ENCODE data around the gene KHDRBS1. TPM values are rescaled to one million over a fixed set of nuclear protein-coding genes. Genes with fewer than 3 reads are reported as not detected.

The KHDRBS1 gene
- total RNA-seq, 1 experiment from 2014 or later, result 86.7 TPM

- BruUV-seq (replicated peaks), result no TSS peak
- Histone ChIP-seq H3K36me3 (ENCODE audit: low read depth, low read length) (no peaks in the 10 kb centered on the region), H3K4me2 (ENCODE audit: low read length) (no peak overlapping the region), H3K9me2 (replicated peaks; ENCODE audit: low read length) (no peaks in the 10 kb centered on the region), H3K9ac (ENCODE audit: low read length) (no peak overlapping the region), H3K9me3 (ENCODE audit: low read length) (no peaks in the 10 kb centered on the region), H3K79me2 (ENCODE audit: low read length) (no peaks in the 10 kb centered on the region), H3K27me3 (ENCODE audit: low read length) (no peaks in the 10 kb centered on the region), H3K27ac (ENCODE audit: low read length) (no peak overlapping the region), H4K20me1 (ENCODE audit: low read length) (no peaks in the 10 kb centered on the region), H3K4me3 (ENCODE audit: low read length) (no peak overlapping the region), H2AFZ (ENCODE audit: low read length) (no peak overlapping the region), H3K4me1 (ENCODE audit: insufficient read depth, low read length) (peaks cover 6% of the 10 kb centered on the region), H3F3A (ENCODE audit: low read length, unreplicated experiment) (no peaks in the 10 kb centered on the region)
- ChIA-PET CTCF (no interaction called here), POLR2A (ENCODE audit: unreplicated experiment) (interaction anchor here (0.7 kb wide), 1 partner anchor 42 kb away, joined by 6 read pairs; no protein-coding TSS in a partner anchor)
- ATAC-seq (no peak), DNase-seq (no peak)
- intact Hi-C loops (cut with micrococcal nuclease), result no loop called here
- no peak for TF ChIP-seq EZH2 (IDR thresholded peaks at IDR 0.05; ENCODE audit: low read length, unreplicated experiment)
- no peak for TF ChIP-seq EZH2phosphoT487 (IDR thresholded peaks at IDR 0.05; ENCODE audit: borderline replicate concordance, low read length)
- TF ChIP-seq CTCF (conservative IDR thresholded peaks at IDR 0.05; ENCODE audit: low read depth, low read length), result no peak
Measured at GRCh38 chr1:31985430-31985829, 28.2 kb upstream of the KHDRBS1 start.

- Histone ChIP-seq H3K4me2 (ENCODE audit: low read length) (no peak overlapping the region), H3K4me1 (ENCODE audit: insufficient read depth, low read length) (no peaks in the 10 kb centered on the region), H4K20me1 (ENCODE audit: low read length) (no peaks in the 10 kb centered on the region), H3K79me2 (ENCODE audit: low read length) (no peaks in the 10 kb centered on the region), H3F3A (ENCODE audit: low read length, unreplicated experiment) (no peaks in the 10 kb centered on the region), H3K9me2 (replicated peaks; ENCODE audit: low read length) (no peaks in the 10 kb centered on the region), H3K4me3 (ENCODE audit: low read length) (no peak overlapping the region), H3K27me3 (ENCODE audit: low read length) (no peaks in the 10 kb centered on the region), H3K27ac (ENCODE audit: low read length) (no peak overlapping the region), H3K36me3 (ENCODE audit: low read depth, low read length) (no peaks in the 10 kb centered on the region), H3K9me3 (ENCODE audit: low read length) (no peaks in the 10 kb centered on the region), H3K9ac (ENCODE audit: low read length) (no peak overlapping the region), H2AFZ (ENCODE audit: low read length) (no peak overlapping the region)
- DNase-seq (no peak), ATAC-seq (no peak)
- ChIA-PET CTCF (no interaction called here), POLR2A (ENCODE audit: unreplicated experiment) (no interaction called here)
- TF ChIP-seq EZH2 (IDR thresholded peaks at IDR 0.05; ENCODE audit: low read length, unreplicated experiment) (no peak), CTCF (conservative IDR thresholded peaks at IDR 0.05; ENCODE audit: low read depth, low read length) (no peak), EZH2phosphoT487 (IDR thresholded peaks at IDR 0.05; ENCODE audit: borderline replicate concordance, low read length) (no peak)
- BruUV-seq (replicated peaks), result no TSS peak
- intact Hi-C loops (cut with micrococcal nuclease), result no loop called here
Measured at GRCh38 chr1:31987135-31987619, 26.5 kb upstream of the KHDRBS1 start.

- no peak overlapping the region for H3K27ac ChIP-seq (ENCODE audit: low read length)
- TF ChIP-seq EZH2 (IDR thresholded peaks at IDR 0.05; ENCODE audit: low read length, unreplicated experiment) (no peak), EZH2phosphoT487 (IDR thresholded peaks at IDR 0.05; ENCODE audit: borderline replicate concordance, low read length) (no peak), CTCF (conservative IDR thresholded peaks at IDR 0.05; ENCODE audit: low read depth, low read length) (no peak)
- no peaks in the 10 kb centered on the region for H3K4me1 ChIP-seq (ENCODE audit: insufficient read depth, low read length)
- ATAC-seq (no peak), DNase-seq (no peak)
- H3K4me2 ChIP-seq (ENCODE audit: low read length), result no peak overlapping the region
- H3K36me3 ChIP-seq (ENCODE audit: low read depth, low read length), result no peaks in the 10 kb centered on the region
- no peaks in the 10 kb centered on the region for H3K79me2 ChIP-seq (ENCODE audit: low read length)
- no peaks in the 10 kb centered on the region for H3K9me2 ChIP-seq (replicated peaks; ENCODE audit: low read length)
- no peak overlapping the region for H2AFZ ChIP-seq (ENCODE audit: low read length)
- no TSS peak for BruUV-seq (replicated peaks)
- ChIA-PET CTCF (no interaction called here), POLR2A (ENCODE audit: unreplicated experiment) (interaction anchor here (0.6 kb wide), 1 partner anchor 155 kb away, joined by 4 read pairs; no protein-coding TSS in a partner anchor)
- intact Hi-C loops (cut with micrococcal nuclease), result no loop called here
- H3K27me3 ChIP-seq (ENCODE audit: low read length), result no peaks in the 10 kb centered on the region
- no peaks in the 10 kb centered on the region for H3K9me3 ChIP-seq (ENCODE audit: low read length)
- no peaks in the 10 kb centered on the region for H3F3A ChIP-seq (ENCODE audit: low read length, unreplicated experiment)
- H3K9ac ChIP-seq (ENCODE audit: low read length), result no peak overlapping the region
- no peak overlapping the region for H3K4me3 ChIP-seq (ENCODE audit: low read length)
- H4K20me1 ChIP-seq (ENCODE audit: low read length), result no peaks in the 10 kb centered on the region
Measured at GRCh38 chr1:31989964-31990363, 23.7 kb upstream of the KHDRBS1 start.

Data from PC-3 (cell line).